ENCODE results near the gene C4orf54. TPM values are rescaled to one million over a fixed set of nuclear protein-coding genes. Genes with fewer than 3 reads are reported as not detected.

The C4orf54 gene
- total RNA-seq, 4 donors from 2014 or later, result not detected

GRCh38 chr4:99649778-99650177 lies 7.8 kb downstream of the C4orf54 start:
- H3K4me3 ChIP-seq, result no peak overlapping the region
- no peaks in the 10 kb centered on the region for H3K27me3 ChIP-seq
- TF ChIP-seq POLR2A (IDR thresholded peaks at IDR 0.05) (no peak), EP300 (IDR thresholded peaks at IDR 0.05) (no peak), CTCF (IDR thresholded peaks at IDR 0.05) (no peak)
- H3K36me3 ChIP-seq, result no peaks in the 10 kb centered on the region
- H3K4me1 ChIP-seq, result peaks cover 0 to 2% (median 0%) of the 10 kb centered on the region in 4 donors
- no peak for DNase-seq (ENCODE audit: low spot score in 2 of 2)
- no peak overlapping the region for H3K27ac ChIP-seq
- H3K9me3 ChIP-seq, result peaks cover 0 to 5% (median 0%) of the 10 kb centered on the region in 4 donors
- 88 to 89% methylated on average over 5 to 10 of the region's 10 CpGs for WGBS, 2 donors

- Histone ChIP-seq H3K27ac (no peak overlapping the region), H3K4me1 (peaks cover 0 to 2% (median 0%) of the 10 kb centered on the region in 4 donors), H3K9me3 (peaks cover 0 to 5% (median 0%) of the 10 kb centered on the region in 4 donors), H3K27me3 (no peaks in the 10 kb centered on the region), H3K36me3 (no peaks in the 10 kb centered on the region), H3K4me3 (no peak overlapping the region)
- TF ChIP-seq CTCF (IDR thresholded peaks at IDR 0.05) (no peak), EP300 (IDR thresholded peaks at IDR 0.05) (no peak), POLR2A (IDR thresholded peaks at IDR 0.05) (no peak)
- WGBS, 2 donors, result 79 to 92% methylated on average over 9 of the region's 9 CpGs
- no peak for DNase-seq (ENCODE audit: low spot score in 2 of 2)
Measured at GRCh38 chr4:99649208-99649607, 8.4 kb downstream of the C4orf54 start.

GRCh38 chr4:99648321-99648720 lies 9.3 kb downstream of the C4orf54 start:
- Histone ChIP-seq H3K36me3 (no peaks in the 10 kb centered on the region), H3K4me1 (peaks cover 0 to 2% (median 0%) of the 10 kb centered on the region in 4 donors), H3K27me3 (no peaks in the 10 kb centered on the region), H3K4me3 (no peak overlapping the region), H3K27ac (no peak overlapping the region), H3K9me3 (peaks cover 0 to 5% (median 0%) of the 10 kb centered on the region in 4 donors)
- TF ChIP-seq POLR2A (IDR thresholded peaks at IDR 0.05) (no peak), CTCF (IDR thresholded peaks at IDR 0.05) (no peak), EP300 (IDR thresholded peaks at IDR 0.05) (no peak)
- DNase-seq (ENCODE audit: low spot score in 2 of 2), result no peak
- WGBS, 2 donors, result 65 to 81% methylated on average over 1 of the region's 1 CpG

GRCh38 chr4:99647071-99647470 lies 10.6 kb downstream of the C4orf54 start:
- Histone ChIP-seq H3K36me3 (no peaks in the 10 kb centered on the region), H3K27ac (no peak overlapping the region), H3K27me3 (no peaks in the 10 kb centered on the region), H3K4me3 (no peak overlapping the region), H3K9me3 (peaks cover 0 to 4% (median 0%) of the 10 kb centered on the region in 4 donors), H3K4me1 (peaks cover 0 to 2% (median 0%) of the 10 kb centered on the region in 4 donors)
- WGBS, 2 donors, result 78 to 82% methylated on average over 4 of the region's 4 CpGs
- TF ChIP-seq CTCF (IDR thresholded peaks at IDR 0.05) (no peak), EP300 (IDR thresholded peaks at IDR 0.05) (no peak), POLR2A (IDR thresholded peaks at IDR 0.05) (no peak)
- DNase-seq (ENCODE audit: low spot score in 2 of 2), result no peak

- DNase-seq (ENCODE audit: low spot score in 2 of 2), result no peak
- H3K4me1 ChIP-seq, result peaks cover 0 to 2% (median 0%) of the 10 kb centered on the region in 4 donors
- no peaks in the 10 kb centered on the region for H3K36me3 ChIP-seq
Measured at GRCh38 chr4:99645638-99646037, 12.0 kb downstream of the C4orf54 start.

More at GRCh38 chr4:99645638-99646037, 12.0 kb downstream of the C4orf54 start:
- Histone ChIP-seq H3K27ac (no peak overlapping the region), H3K4me3 (no peak overlapping the region), H3K9me3 (no peaks in the 10 kb centered on the region), H3K27me3 (no peaks in the 10 kb centered on the region)
- TF ChIP-seq EP300 (IDR thresholded peaks at IDR 0.05) (peak in 1 of 2 donors; percentile 57), POLR2A (IDR thresholded peaks at IDR 0.05) (no peak), CTCF (IDR thresholded peaks at IDR 0.05) (no peak)

Measured in tibial nerve (tissue), 4 donors.